Breast epithelium (tissue), 3 donors: ENCODE measurements around the gene RPL10.

ENCODE experiments used
- POLR2A ChIP-seq: fragments of 450-650 bp; IDR thresholded peaks from one replicate; pipeline ENCODE4 v1.6.1; 2016; ENCODE audit warnings: antibody characterized with exemption, mild to moderate bottlenecking, moderate library complexity
- POLR2AphosphoS5 ChIP-seq, 3 donors: sonication (generic); formaldehyde crosslinking; IDR thresholded peaks; one replicate each; pipeline ENCODE4 v1.6.1; 2017; ENCODE audit warnings: antibody characterized with exemption in 3 of 3
- TF ChIP-seq, protein P1 (sequence below), 3 donors: fragments of 450-650 bp; IDR thresholded peaks; one replicate each; pipeline ENCODE4 v1.5.1; 2016 to 2017; ENCODE audit warnings: antibody characterized with exemption in 3 of 3, mild to moderate bottlenecking in 3 of 3, moderate library complexity in 3 of 3

DNA sequence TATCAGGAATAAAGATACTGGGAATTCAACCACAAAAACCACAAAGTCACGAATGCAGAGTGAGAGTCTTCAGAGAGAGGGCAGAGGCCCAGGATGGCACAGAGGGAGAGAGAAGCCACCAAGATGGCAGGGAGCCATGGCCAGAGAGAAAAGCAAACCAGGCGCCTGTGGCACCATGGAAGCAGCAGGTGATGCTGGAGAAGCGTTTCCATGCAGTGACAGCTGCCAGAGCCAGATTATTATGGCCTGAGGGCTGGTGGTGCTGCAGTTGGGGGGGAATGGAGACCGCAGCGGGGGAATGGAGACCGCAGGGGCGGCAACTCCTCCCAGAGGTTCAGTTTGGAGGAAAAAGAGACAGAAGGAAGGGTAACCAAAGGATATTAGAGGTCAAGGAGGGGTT is 19.0 kb downstream of the RPL10 start:
- TF ChIP-seq POLR2AphosphoS5 (IDR thresholded peaks at IDR 0.05) (no peak), POLR2A (no peak)
- TF ChIP-seq, protein P1, sequence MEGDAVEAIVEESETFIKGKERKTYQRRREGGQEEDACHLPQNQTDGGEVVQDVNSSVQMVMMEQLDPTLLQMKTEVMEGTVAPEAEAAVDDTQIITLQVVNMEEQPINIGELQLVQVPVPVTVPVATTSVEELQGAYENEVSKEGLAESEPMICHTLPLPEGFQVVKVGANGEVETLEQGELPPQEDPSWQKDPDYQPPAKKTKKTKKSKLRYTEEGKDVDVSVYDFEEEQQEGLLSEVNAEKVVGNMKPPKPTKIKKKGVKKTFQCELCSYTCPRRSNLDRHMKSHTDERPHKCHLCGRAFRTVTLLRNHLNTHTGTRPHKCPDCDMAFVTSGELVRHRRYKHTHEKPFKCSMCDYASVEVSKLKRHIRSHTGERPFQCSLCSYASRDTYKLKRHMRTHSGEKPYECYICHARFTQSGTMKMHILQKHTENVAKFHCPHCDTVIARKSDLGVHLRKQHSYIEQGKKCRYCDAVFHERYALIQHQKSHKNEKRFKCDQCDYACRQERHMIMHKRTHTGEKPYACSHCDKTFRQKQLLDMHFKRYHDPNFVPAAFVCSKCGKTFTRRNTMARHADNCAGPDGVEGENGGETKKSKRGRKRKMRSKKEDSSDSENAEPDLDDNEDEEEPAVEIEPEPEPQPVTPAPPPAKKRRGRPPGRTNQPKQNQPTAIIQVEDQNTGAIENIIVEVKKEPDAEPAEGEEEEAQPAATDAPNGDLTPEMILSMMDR (IDR thresholded peaks at IDR 0.05): no peak
